Cardiac fibroblast (primary cell): ENCODE results near the gene WBP4.
A peak's percentile ranks its signal among the peaks of the same experiment; 100 is the strongest.

Experiments used
- DNase-seq, 2 donors: peaks; one replicate each; pipeline versions ENCODE4 v3.0.0 to v3.0.0-alpha.2; 2010; ENCODE audit warnings: low read depth in 2 of 2
- H3K4me3 ChIP-seq, 2 donors: replicated peaks in 1 of 2; 1 replicate in 1 of 2; 2 replicates in 1 of 2; pipeline ENCODE4 v1.5.1; 2011; ENCODE audit warnings: low read depth in 2 of 2, low read length in 2 of 2, mild to moderate bottlenecking in 2 of 2, moderate library complexity in 1 of 2
- TF ChIP-seq, protein P1 (sequence below): IDR thresholded peaks from one replicate; pipeline ENCODE4 v1.5.1; 2011; ENCODE audit warnings: low read depth, mild to moderate bottlenecking, low read length, inconsistent platforms

WBP4 gene

DNA sequence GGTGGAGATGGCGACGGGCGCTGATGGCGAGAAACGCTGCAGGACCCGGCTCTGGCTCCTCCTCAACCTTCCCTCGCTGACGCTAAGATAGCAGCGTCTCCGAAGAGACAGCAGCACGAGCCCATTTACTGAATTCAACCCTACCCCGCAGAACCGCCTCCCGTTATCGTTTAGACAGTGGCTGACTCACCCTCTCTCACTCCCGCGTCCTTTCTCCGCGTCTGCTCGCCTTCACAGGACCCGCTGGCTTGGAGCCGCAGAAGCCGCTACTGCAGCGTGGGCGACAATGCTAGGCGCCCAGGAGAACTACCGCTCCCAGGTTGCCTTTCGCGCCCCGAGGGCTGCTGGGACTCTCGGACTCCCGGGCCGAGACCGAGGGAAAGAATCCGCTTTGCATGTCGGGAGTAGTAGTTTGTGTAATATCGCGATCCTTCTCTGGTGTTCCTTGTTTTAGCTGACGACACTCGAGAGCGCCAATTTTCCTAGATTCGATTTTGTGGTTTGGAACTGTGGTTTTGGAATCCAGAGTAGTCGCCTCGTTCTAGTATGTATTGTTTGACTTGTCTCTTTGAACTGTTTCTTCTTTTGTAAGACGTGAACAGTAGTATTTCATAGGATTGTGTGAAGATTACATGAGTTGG, 71.3 kb downstream of the WBP4 start, which contains the start of gene KBTBD6:
Gene KBTBD6 (minus strand): TSS at position 291 of the 641 bp plus-strand sequence. CDS start 291 bp downstream, outside the sequence.
- TF ChIP-seq, protein P1, sequence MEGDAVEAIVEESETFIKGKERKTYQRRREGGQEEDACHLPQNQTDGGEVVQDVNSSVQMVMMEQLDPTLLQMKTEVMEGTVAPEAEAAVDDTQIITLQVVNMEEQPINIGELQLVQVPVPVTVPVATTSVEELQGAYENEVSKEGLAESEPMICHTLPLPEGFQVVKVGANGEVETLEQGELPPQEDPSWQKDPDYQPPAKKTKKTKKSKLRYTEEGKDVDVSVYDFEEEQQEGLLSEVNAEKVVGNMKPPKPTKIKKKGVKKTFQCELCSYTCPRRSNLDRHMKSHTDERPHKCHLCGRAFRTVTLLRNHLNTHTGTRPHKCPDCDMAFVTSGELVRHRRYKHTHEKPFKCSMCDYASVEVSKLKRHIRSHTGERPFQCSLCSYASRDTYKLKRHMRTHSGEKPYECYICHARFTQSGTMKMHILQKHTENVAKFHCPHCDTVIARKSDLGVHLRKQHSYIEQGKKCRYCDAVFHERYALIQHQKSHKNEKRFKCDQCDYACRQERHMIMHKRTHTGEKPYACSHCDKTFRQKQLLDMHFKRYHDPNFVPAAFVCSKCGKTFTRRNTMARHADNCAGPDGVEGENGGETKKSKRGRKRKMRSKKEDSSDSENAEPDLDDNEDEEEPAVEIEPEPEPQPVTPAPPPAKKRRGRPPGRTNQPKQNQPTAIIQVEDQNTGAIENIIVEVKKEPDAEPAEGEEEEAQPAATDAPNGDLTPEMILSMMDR: no peak
- peak within 1 kb of the TSS; percentile 78 to 85 for H3K4me3 ChIP-seq
- peak; percentile 99 for DNase-seq
